ENCODE results near the gene CSTF1.
A peak's percentile ranks its signal among the peaks of the same experiment; 100 is the strongest.

CSTF1 gene

DNA sequence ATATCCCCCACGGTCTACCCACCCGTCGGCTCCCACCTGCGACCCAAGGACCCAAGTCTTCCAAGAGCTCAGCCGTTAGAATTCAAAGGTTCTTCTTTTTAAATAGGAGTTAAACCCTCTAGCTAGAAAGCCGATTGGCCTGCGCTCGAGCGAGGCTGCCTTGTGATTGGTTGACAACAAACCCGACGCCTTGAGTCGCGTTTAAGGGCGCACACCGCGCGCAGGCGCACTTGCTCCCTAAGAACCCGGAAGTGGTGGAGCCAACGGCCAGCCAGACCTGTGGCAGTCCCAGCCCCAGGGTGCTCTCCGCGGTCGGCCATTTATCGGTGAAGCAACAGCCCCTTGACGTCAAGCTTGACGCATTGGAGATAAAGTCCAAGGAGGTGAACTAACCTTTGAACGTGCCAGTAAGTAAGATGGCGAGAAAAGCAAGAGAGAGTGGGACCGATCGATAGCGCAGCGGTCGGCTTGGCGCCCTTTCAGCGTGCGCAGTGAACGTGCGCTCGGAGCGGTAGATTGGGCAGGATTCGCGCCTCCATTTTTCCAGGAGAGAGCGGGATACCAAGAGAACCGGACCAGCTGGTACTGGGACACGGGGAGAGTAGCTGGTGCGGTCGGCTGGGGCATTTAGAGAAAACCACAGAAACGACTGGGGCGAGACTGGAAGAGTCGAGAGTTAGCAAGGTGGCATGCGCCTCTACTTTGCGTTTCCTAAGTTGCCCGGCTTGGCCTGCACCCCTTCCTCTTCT lies at the start of gene CSTF1, which contains the start of gene AURKA:
CSTF1 (plus strand) TSS at position 514 of the 749 bp plus-strand sequence. CDS start 2,908 bp downstream, outside the sequence.
AURKA (minus strand) TSS at position 84 of the 749 bp plus-strand sequence. CDS start 4,018 bp downstream, outside the sequence.
- peak; percentile 98 for DNase-seq (ENCODE audit: low spot score)

- no peak for DNase-seq (ENCODE audit: low spot score)
Measured at GRCh38 chr20:56342783-56343182, 49.7 kb upstream of the CSTF1 start.

DNA sequence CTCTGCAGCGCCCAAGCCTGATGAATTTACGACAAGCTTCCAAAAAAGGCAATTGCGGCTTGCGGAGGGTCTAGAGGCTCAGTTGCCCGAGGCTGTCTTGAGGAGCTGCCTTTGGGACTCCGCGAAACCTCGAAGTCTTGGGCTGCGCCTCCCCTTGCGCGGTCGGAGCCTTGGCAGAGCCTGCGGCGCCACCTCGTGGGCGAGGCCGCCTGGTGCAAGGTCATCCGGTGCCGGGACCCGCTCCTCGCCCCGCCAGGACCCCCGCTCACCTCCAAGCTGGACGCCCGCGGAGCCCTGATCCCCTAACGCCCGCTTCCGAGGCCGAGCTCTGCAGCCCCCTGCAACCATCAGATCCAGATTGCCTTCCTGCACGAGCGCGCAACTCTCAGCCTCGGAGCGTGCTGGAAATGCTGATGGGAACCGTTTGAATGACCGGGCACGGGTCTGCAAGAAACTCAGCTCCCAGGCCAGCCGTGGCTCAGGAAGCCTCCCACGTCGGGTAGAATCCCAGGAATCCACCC lies 48.5 kb upstream of the CSTF1 start:
- peak; percentile 55 for DNase-seq (ENCODE audit: low spot score)

- no peak for DNase-seq (ENCODE audit: low spot score)
Measured at GRCh38 chr20:56345911-56346310, 46.5 kb upstream of the CSTF1 start.

DNA sequence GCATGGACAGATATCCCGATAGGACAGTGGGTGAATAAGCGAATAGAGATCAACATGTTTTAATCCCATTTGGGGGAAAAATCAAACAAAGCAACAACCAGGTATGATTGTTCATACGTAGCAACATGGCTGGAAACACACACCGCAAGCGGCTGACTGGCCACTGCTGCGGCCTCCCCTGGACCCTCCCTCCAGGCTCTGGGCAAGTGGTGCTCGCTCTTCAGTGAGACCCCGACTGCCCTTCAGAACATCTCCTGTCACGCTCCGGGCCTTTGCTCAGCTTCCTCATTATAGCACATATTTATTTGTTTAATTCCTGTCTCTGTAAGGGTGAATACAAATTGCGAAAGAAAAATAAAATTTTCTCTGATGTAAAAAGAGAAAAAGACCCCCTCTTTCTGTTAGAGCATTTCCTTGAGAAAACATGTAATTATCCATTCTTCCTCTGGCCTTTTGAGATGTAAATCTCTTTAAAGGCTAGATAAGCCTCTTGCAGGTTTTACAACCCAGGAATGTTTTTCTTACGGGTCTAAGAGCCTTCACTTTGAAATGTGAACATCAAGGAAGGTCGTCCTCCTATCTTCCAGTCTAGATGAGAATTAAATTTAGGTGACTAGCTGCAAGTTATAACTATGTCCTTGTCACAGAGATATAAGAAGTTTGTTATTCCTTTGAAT lies 44.7 kb upstream of the CSTF1 start:
- no peak for DNase-seq (ENCODE audit: low spot score)

GRCh38 chr20:56348305-56348693 lies 44.1 kb upstream of the CSTF1 start:
- DNase-seq (ENCODE audit: low spot score): peak; percentile 50

DNA sequence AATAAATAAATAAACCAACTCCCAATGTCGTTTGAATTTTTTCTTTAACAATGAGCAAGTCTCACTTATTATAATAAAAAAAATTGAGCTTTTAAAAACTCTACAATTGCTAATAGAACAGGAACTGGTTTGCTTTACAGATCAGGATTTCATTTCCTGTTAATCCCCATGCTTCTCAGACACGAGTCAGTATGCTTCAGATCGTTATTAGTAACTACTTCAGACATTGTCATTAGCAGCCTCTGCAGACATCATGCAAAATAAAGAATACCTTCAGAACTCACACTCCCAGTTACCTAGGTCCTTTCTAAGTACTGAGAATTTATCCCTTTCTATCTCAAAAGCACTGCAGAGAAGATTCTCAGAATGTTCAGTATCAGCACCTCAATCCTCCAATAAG lies 43.7 kb upstream of the CSTF1 start:
- DNase-seq (ENCODE audit: low spot score): no peak

- no peak for DNase-seq (ENCODE audit: low spot score)
Measured at GRCh38 chr20:56350842-56351241, 41.6 kb upstream of the CSTF1 start.

GRCh38 chr20:56352345-56353055 lies 39.9 kb upstream of the CSTF1 start:
- no peak for DNase-seq (ENCODE audit: low spot score)

GRCh38 chr20:56353356-56353755 lies 39.1 kb upstream of the CSTF1 start:
- DNase-seq (ENCODE audit: low spot score): no peak

DNA sequence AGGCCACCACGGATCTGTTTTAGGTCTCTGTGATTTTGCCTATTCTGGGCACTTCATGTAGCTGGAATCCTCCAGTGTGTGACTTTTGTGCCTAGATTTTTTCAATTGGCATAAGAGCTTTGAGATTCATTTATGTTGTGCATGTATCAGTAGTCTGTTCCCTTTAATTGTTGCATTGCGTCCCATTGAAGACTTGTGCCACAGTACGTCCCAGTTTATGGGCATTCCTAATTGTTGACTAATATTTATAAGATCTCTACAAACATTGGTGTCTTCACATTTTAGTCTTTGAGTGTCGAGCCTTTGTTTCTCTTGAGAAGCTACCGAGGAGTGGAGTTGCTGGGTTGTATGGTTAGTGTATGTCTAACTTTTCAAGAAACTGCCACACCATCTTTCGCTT lies 34.4 kb upstream of the CSTF1 start:
- no peak for DNase-seq (ENCODE audit: low spot score)

DNA sequence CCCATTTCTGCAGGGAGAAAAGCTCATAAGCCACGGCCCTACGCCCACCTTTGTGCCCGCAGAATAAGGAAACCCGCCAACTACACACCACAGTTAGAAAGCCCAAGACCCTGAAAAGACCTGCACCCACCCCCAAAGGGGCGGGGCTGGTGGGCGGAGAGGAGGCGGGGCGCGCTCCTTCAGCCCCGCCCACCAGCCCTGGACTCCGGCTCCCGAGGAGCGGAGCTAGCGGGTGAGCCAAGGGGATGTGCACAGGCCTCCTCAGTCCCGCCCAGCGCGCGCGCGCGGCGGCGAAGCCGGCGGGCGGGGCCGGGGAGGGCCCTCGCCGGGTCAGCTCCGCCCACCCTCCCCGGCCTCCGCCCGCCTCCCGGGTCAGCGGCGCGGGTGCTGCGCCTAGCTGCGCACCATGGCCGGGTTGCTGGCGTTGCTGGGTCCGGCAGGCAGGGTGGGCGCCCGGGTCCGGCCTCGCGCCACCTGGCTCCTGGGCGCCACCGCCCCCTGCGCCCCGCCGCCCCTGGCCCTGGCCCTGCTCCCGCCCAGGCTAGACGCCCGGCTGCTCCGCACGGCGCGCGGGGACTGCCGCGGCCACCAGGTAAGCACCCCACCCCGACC lies 33.7 kb upstream of the CSTF1 start, which contains the start of gene FAM210B:
FAM210B (plus strand) TSS at position 375 of the 612 bp plus-strand sequence; CDS start at position 407, 32 bp downstream.
- DNase-seq (ENCODE audit: low spot score): peak; percentile 96

DNA sequence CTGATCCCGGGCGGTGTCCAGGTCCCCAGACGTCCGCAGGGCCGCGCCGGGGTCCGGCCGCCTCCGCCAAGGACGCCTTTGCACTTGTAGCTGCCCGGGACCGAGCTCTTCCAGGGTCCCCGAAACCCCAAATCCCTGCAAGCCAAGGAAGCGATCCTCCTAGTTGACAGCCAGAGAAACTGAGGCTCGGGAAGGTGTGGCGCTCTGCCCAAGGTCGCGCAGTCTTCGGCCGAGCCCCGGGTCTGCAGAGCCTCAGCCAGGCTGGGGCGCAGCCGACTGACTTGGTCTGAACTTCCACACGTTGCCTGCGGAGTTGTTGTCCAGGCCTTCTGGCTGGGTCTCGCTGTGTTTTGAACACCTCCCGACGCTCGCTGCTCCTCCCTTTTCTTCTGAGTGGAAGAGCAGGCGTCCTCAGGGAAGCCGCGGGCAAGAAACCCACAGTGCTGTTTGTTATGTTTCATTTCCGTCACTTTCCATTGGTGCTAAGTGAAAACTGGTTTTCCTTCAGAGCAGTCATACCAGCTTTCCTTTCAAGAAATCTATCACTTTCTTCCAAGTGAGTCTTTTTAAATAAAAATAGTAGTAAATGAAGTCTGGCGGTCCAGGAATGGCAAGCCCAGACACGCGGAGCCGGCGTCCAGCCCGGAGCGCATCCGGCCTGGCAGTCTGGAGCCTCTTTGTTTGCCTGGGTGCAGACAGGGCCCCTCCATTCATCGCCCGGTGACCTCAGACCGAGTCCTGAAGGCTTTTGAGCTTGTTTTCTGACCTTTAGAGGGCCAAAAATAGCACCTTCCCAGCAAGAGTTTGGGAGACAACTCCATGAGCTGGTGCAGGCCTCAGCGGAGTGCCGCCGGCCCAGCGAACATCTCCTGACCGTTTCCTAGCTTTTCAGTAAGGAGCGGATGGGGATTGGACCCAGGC lies 33.0 kb upstream of the CSTF1 start:
- peak; percentile 48 for DNase-seq (ENCODE audit: low spot score)

GRCh38 chr20:56360133-56360907 lies 32.1 kb upstream of the CSTF1 start:
- no peak for DNase-seq (ENCODE audit: low spot score)

GRCh38 chr20:56360908-56361205 lies 31.6 kb upstream of the CSTF1 start:
- no peak for DNase-seq (ENCODE audit: low spot score)

DNA sequence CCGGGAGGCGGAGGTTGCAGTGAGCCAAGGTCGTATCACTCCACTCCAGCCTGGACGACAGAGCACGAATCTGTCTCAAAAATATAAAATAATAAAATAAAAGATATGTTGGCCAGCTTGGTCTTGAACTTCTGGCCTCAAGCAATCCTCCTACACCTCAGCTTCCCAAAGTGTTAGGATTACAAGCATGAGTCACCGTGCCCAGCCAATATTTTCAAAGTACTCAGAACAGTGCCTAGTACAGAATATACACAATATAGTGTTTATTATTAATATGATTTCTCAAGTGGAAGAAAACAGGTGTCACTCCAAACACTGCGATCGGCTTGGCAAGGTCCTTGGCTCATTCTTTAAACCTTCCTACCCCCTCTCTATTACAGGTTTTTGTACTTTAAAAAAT lies 30.5 kb upstream of the CSTF1 start:
- no peak for DNase-seq (ENCODE audit: low spot score)

- no peak for DNase-seq (ENCODE audit: low spot score)
Measured at GRCh38 chr20:56362833-56363413, 29.5 kb upstream of the CSTF1 start.

DNA sequence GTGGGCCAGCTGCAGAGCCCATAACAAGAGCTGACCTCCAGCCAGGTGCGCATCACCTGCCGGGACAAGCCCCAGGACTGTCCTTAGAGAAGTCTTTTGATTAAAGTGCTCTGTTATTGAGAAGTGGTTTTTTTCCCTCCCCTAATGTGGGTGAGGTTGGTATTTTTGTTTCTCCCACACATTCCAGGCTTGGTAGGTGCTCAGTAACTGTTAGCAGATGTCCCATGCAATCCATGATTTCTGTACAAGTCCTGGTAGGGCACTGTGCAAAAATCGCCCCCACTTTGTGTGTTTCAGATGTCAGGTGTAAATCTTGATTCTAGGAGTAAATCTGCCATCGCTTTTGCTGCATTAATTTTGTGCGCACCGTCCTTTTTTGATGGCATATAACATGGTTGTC lies 29.0 kb upstream of the CSTF1 start:
- DNase-seq (ENCODE audit: low spot score): no peak

DNA sequence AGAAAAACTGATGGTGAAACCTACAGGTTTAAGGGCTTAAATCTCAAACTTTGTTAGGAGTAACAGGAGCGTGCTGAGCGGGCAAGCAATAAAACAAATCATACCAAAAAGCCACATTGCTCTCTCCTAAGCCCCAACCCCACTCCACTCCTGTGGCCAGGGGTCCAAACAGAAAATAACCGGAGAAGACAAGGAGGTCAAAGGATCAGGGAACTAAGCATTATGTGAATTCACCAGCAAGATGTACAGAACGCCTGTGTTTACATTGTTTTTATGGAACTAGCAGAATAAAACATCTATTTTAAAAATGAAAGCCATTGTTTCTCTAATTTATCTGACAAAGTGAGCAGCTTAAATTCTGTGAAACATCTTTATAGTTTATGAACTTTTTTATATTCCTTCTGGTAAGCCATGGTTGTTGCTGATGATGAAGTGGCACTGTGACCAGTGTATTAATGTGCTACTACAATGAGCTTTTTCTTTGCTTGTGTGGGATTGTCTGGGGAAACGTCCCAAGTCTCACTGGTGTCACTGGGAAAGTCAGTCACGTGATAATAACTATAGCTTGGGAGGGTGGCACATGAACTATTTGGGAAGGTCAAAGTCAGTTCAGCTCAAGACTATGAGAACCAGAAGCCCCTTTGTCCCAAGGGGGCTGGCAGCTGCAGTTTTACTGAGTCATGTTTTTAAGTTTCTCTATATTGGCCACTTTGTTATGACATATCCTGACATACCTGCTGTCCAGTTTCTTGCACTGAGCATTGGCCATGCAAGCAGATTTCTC lies 23.9 kb upstream of the CSTF1 start:
- DNase-seq (ENCODE audit: low spot score): no peak

All from HuH-7 (cell line).